Activated naive CD4-positive, alpha-beta T cell (primary cell): ENCODE data around the gene TUG1.
A peak's percentile ranks its signal among the peaks of the same experiment; 100 is the strongest.

ENCODE experiments used
- DNase-seq, 4 experiments: peaks; one replicate each; lab custom pipeline; 2025; lab: John Stamatoyannopoulos, UW

Gene TUG1

DNA sequence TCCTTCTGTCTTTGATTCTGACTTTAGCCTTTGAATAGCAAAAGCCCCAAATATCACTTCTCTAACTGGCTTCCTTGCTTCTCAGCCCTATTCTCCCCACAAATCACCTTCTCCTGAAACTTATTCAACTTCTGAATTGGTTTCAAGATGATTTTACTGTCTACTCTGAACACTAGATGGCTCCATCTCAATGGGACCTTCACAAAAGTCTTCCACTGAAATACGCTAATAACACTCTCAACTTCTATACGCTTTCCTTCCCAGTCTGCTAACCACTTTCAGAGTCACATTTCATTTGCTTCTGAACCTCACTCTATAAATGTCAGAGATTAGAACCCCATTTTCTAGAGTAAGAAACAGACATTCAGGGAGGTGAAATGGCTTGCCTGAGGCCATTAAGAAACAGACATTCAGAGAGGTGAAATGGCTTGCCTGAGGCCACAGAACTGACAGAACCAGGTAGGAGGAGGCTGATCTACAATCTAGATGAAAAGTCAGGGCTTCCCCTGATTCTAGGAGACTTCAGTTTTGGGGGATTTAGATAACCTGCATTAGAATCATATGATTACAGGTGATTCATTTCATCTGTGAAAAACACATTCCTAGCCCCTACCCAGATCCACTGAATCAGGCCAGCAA lies 21.1 kb upstream of the TUG1 start:
- DNase-seq: no peak

DNA sequence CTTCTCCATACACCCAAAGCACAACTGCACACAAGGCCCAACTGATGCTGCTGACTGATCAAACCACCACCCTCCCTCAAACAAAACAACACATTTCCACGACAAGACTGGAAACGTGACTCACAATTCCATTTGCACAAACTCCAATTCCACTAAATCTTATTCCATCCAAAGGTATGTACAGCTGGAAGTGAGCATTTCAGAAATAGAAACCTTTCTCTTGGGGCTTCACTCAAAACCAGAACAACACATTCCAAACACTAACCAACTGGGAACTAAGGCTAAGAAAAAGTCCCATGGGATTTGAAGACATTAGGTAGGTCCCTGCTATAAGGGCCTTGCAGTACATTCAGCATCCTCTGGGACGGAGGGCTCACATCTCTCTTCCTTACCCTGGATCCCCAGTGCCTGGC lies 20.1 kb upstream of the TUG1 start:
- DNase-seq: no peak

GRCh38 chr22:30949934-30950660 lies 19.0 kb upstream of the TUG1 start:
- no peak for DNase-seq

DNA sequence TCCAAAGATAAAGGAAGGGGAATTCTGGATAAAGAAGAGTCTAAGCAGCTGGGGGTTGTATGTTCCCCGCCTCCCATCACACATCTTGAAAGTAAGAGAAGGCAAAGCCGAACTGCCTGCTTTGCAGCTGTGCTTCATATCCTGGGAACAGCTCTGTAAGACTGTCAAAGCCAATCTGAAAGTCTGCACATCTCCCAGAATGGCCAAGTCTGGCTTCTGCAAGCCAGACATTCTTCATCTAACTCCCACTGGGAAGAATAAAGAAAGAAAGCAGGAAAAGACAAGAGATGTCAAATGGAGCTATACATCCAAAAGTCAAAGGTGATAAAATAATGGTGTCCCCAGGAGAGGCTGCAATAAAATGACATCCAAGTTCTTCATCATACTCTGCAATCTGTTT lies 15.9 kb upstream of the TUG1 start:
- DNase-seq: no peak

- no peak for DNase-seq
Observed at GRCh38 chr22:30955153-30955552, 13.9 kb upstream of the TUG1 start.

- no peak for DNase-seq
Observed at GRCh38 chr22:30964858-30965257, 4.2 kb upstream of the TUG1 start.

DNA sequence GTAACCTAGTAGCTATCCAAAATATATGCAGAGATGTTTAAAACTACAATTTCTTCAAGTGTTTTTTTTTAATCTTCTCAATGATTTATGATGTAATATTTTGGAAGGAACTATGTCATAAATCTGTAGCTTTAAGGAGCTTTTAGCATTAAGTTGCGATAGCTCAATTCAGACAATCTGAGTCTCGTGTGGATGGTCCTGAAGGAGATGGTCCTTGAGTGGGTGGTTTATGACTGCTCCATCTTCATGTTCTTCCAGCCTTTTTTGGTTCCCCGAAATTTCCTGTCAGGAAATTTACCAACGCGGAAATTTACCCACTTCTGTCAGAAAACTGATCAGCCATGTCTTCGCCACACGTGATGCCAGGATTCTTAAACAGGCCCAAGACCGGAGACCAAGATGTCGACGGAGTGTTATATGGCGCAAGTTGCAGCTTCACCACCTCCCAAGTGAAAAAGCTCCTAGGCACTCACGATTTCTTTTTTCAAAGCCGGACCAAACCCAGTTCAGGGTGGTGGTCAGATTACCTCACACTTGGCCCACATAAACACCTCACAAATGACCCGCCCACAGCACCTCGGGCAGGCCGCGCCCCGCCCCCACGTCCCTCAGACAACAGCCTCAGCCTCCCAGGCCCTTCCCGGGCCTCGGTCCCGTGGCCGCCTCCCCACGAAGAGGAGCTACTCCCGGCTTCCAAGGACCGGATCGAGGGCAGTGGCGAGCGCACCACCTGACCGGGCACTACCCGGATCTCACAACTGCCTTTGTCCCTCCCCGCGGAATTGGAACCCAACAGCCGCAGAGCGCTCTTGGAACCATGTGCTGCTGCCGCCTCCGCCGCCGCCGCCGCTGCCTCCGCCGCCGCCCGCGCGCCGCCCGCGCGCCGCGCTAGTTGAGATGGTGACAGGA lies 796 bp upstream of the TUG1 start, which contains the start of gene MORC2:
Gene MORC2, minus strand, starts transcription at position 760 of the 909 bp plus-strand sequence. CDS start 885 bp downstream, outside the sequence.
- peak in 1 of 4 experiments; percentile 23 for DNase-seq

DNA sequence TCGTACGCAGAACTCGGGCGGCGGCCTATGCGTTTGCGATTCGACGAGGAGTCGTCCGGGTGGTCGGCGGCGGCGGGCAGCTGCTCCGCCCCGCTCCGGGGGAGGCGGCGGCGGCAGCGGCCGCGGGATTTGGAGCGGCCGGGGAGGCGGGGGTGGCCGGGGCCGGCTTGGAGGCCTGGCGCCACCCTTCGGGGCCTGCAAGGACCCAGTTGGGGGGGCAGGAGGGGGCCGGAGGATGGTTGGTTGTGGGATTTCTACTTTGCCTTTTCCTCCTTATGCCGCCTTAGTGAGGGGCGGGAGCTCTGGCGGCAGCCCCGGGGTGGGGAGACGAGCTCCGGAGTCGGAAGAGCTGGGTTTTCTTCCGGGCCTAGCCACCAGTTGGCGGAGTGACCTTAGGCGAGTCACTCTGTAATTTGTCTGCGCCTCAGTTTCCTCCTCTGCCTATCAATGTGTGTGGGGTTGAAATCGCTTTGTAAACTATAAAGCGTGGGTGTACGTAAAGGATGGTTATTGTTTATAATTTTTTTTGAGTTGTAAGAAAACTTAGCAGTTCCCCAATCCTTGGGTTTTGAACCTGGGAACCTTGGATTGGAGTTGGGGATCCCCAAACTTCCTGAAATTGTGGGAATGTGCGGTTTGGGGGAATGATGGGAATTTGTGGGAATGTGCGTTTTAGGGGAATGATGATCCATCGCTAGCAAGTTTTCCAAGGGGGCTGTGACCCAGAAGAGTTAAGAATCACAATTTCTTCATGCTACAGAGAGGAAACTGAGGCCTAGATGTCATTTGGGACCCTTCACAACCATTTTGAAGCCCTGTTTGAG lies 679 bp downstream of the TUG1 start:
- DNase-seq: peak in 1 of 4 experiments; percentile 48

GRCh38 chr22:30970356-30970746 lies 1.3 kb downstream of the TUG1 start:
- no peak for DNase-seq

- no peak for DNase-seq
Observed at GRCh38 chr22:30978304-30978962, 9.4 kb downstream of the TUG1 start.

DNA sequence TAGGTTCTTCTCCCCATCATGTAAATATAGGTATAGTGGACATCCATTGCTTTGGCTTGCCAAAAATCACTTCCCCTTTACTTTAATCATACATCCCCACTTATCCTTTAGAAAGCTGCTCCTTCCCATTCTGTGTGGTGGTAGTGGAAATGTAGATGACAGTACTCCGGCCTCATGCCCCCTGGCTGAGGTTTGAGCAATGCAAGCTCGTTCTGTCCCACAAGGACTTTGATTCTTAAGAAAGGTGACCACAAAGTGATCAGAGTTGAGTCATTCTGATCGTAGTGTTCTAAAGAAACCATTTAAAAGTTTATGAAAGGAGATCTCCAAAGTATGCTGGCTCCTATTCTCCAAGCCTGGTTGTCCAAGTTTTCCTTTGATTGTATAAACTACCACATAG lies 10.9 kb downstream of the TUG1 start:
- no peak for DNase-seq

- DNase-seq: no peak
Observed at GRCh38 chr22:30982512-30982911, 13.4 kb downstream of the TUG1 start.

DNA sequence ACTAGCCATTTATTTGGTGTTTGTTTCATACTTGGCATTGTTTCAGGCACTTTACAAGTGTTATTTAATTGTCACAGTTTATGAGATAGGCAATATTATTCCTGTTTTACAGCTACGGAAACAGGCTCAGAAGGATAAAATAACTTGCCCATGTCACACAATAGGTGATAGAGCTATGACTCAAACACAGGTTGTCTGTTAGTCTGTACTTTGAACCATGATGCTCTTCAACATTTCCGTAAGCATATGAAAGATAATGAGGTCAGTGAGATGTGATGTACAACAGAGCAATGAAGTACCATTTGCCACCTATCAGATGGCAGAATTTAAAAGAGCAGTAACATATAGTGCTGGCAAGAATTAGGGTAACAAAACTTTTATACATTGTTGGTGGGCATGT lies 15.3 kb downstream of the TUG1 start:
- DNase-seq: no peak

- no peak for DNase-seq
Observed at GRCh38 chr22:30985561-30986208, 16.6 kb downstream of the TUG1 start.

DNA sequence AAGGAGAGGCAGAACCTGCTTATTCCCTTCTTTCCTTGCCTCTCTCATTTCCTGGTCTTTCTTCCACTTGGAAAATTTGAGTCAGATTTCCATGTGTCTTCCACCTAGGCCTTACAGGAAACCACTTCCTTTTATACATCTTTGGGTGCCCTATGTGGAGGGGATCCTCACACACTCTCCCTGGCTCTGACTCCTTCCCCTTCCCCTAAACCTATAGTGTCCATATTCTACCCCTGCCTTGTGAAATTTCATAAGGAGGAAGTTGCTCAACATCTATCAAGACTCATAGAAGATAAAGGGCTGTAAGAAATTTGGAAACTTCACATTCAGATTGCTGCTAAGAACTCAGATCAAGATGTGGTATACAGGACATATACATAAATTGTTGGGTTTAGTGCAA lies 20.4 kb downstream of the TUG1 start:
- DNase-seq: no peak

- no peak for DNase-seq
Observed at GRCh38 chr22:30990690-30991089, 21.6 kb downstream of the TUG1 start.

DNA sequence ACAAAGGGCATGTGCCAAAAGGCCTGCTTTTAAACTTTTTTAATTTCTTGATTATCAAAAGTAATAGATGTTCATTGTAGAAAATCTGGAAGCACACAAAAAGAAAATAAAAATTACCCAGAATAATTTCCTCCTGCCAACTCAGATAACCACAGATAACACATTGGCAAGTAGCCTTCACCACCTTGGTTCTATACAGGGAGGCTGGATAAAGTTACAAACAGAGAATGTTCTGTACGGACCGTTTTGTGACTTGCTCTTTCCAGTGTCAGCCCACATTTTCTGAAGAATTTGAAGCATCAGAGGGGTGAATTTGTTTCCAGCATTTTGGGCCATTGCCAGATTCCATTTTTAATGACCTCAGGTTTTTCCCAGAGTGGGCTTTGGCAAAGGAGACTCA lies 23.5 kb downstream of the TUG1 start:
- DNase-seq: no peak

DNA sequence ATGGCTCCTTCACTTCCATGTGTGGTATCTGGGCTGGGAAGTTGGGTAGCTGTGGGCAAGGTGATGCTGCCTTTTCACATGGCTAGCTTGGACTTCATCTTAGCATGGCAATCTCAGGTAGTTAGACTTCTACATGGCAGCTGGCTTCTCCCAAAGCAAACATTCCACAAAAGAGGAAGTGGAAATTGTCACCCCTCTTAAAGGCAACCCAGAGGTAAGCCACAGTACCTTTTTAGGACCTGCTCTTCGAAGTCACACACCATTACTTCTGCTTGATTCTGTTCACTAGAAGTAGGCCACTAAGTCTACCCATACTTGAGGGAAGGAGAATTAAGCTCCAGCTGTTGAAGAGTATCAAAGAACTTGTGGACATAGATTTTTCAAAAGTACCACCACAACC lies 25.9 kb downstream of the TUG1 start:
- no peak for DNase-seq

- DNase-seq: no peak
Observed at GRCh38 chr22:30996462-30996861, 27.4 kb downstream of the TUG1 start.

- no peak for DNase-seq
Observed at GRCh38 chr22:30998329-30998728, 29.3 kb downstream of the TUG1 start.
